IPS DF 6.9 (cell line): Measurements from ENCODE around the gene LENG9.
"Not testable (repeated sequence)": the region's sequence is repeated elsewhere in the genome, so short reads cannot be mapped to it uniquely, and the experiment has no call there.

ENCODE experiments used
- DNase-seq: peaks from one replicate; pipeline ENCODE4 v3.0.0-alpha.2; 2013; ENCODE audit warnings: low read depth, low spot score
- H3K27ac ChIP-seq: one replicate; pipeline ENCODE4 v1.5.1; 2013; ENCODE audit warnings: low read length, control low read depth
- H3K27me3 ChIP-seq: 2 replicates; pipeline ENCODE4 v1.6.1; 2013; ENCODE audit warnings: mild to moderate bottlenecking, low read length; ENCODE audit not compliant: control insufficient read depth, insufficient read depth
- H3K36me3 ChIP-seq: 2 replicates; pipeline ENCODE4 v1.6.1; 2013; ENCODE audit warnings: low read length; ENCODE audit not compliant: control insufficient read depth, insufficient read depth
- H3K4me1 ChIP-seq: 2 replicates; pipeline ENCODE4 v1.6.1; 2013; ENCODE audit warnings: low read length; ENCODE audit not compliant: control insufficient read depth, insufficient read depth
- H3K4me3 ChIP-seq: 2 replicates; pipeline ENCODE4 v1.5.1; 2013; ENCODE audit warnings: mild to moderate bottlenecking, low read length
- H3K9me3 ChIP-seq: 2 replicates; pipeline ENCODE4 v1.6.1; 2013; ENCODE audit warnings: low read length, inconsistent platforms; ENCODE audit not compliant: control insufficient read depth, insufficient read depth
- WGBS: extraction: QIAGEN DNeasy Blood & Tissue Kit; methylation state at CpG from one replicate; pipeline ENCODE4 v1.1.7; 2013; ENCODE audit warnings: mixed read lengths, missing lambda C conversion rate; ENCODE audit not compliant: insufficient read length, insufficient coverage; 5-methylcytosine and 5-hydroxymethylcytosine counted together

Gene LENG9

GRCh38 chr19:54451997-54452396 is 11.6 kb downstream of the LENG9 start:
- DNase-seq, result no peak
- no peaks in the 10 kb centered on the region for H3K27me3 ChIP-seq
- H3K36me3 ChIP-seq, result peaks cover 55% of the 10 kb centered on the region
- no peaks in the 10 kb centered on the region for H3K4me1 ChIP-seq
- WGBS, result no CpG with 5 or more reads among the region's 11 CpGs
- no peak overlapping the region for H3K4me3 ChIP-seq
- H3K9me3 ChIP-seq, result no peaks in the 10 kb centered on the region
- no peak overlapping the region for H3K27ac ChIP-seq

DNA sequence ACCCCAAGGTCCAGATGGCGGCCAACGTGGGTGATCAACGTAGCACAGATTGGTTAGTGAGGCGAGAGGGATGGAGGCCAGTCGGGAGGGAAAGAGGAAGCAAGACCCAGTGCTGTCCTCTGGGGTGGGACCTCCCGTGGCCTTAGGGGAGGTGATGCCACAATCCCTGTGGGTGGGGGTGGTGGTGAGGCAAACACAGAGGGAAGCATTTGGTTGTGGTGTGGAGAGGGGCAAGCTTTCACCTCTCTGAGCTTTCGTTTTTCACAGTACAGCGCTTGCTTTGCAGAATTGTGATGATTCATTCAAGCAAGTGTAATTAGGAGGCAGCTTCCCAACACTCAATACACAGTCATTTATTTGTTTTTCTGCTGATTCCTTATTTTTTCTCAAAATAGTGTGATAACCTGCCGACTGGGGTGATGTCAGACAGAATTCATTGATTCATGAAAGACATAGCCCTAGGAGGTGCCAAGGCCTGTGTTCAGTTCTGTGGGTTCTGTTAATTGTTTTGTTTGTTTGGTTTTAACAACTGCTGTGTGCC is 12.2 kb downstream of the LENG9 start:
- no peaks in the 10 kb centered on the region for H3K9me3 ChIP-seq
- no peak for DNase-seq
- H3K27me3 ChIP-seq, result no peaks in the 10 kb centered on the region
- no peak overlapping the region for H3K27ac ChIP-seq
- no peak overlapping the region for H3K4me3 ChIP-seq
- no CpG with 5 or more reads among the region's 9 CpGs for WGBS
- H3K4me1 ChIP-seq, result no peaks in the 10 kb centered on the region
- H3K36me3 ChIP-seq, result peaks cover 49% of the 10 kb centered on the region

DNA sequence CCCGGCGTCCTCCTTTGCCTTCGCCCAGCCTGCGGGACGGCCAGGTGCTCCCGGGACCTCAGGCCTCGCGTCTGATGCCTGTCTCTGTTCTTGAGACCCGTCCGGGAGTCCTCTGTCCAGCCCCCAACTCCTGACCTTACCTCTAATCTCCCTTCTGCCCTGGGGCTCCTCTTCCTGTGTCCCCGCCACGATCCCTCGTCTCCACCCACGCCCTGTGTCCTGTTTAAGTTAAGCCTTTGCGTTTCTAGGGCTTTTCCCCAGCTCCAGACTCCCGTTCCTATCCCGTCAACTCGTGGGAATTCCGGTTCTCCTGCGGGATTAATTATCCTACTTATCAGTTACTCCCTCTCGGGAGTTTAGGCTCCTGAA is 13.9 kb downstream of the LENG9 start:
- Histone ChIP-seq H3K4me1 (no peaks in the 10 kb centered on the region), H3K4me3 (peak overlapping the region; percentile 54), H3K27me3 (no peaks in the 10 kb centered on the region), H3K27ac (no peak overlapping the region), H3K36me3 (peaks cover 33% of the 10 kb centered on the region), H3K9me3 (no peaks in the 10 kb centered on the region)
- no peak for DNase-seq
- WGBS, result no CpG with 5 or more reads among the region's 21 CpGs

DNA sequence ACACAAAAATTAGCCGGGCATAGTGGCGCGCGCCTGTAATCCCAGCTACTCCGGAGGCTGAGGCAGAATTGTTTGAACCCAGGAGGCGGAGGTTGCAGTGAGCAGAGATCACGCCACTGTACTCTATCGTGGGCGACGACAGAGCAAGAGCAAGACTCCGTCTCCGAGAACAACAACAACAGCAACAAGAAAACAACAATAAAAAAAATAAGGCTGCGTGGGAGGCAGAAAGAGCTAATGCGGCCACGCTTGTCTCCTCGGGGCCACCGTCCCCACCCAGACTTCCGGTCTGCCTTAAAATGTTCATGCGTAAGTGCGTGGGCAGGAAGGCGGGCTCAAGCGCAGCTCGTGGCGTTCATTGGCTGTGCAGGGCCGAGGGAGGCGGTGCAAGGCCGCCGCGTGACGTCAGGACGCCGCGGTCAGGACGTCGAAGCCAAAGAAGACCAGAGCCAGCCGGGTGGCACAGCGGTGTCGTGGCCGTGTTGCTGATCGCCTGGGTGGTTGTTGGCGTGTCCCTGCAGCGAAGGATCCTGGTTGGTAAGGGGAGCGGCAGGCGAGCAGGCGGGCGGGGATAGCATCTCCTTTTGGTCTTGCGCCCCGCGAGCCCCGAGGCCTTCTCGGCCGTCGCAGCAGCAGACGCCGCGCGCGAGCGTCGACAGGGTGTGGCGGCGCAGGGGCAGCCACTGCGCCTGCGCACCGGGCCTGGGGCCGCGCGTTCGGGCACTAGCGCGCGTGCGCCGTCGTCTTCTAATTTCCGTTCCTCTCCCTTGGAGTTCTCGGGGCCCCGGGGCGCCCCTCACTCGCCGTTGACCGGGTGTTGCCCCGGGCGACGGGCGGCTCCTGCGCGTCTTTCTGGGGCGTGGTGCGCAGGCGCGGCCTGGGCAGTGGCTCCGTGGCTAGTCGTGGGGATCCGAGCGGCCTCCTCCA is 14.5 kb downstream of the LENG9 start, which contains the start of gene LENG8:
Gene LENG8, plus strand, starts transcription at position 426 of the 927 bp plus-strand sequence. CDS start 2,146 bp downstream, outside the sequence.
- no CpG with 5 or more reads among the region's 96 CpGs for whole genome bisulfite sequencing
- no peak within 1 kb of the TSS for H3K27ac ChIP-seq
- no peaks in the 10 kb centered on the region for H3K27me3 ChIP-seq
- H3K4me1 ChIP-seq, result no peaks in the 10 kb centered on the region
- peaks cover 28% of the 10 kb centered on the region for H3K36me3 ChIP-seq
- H3K4me3 ChIP-seq, result peak within 1 kb of the TSS; percentile 54
- no peaks in the 10 kb centered on the region for H3K9me3 ChIP-seq
- DNase-seq, result peak; percentile 94

DNA sequence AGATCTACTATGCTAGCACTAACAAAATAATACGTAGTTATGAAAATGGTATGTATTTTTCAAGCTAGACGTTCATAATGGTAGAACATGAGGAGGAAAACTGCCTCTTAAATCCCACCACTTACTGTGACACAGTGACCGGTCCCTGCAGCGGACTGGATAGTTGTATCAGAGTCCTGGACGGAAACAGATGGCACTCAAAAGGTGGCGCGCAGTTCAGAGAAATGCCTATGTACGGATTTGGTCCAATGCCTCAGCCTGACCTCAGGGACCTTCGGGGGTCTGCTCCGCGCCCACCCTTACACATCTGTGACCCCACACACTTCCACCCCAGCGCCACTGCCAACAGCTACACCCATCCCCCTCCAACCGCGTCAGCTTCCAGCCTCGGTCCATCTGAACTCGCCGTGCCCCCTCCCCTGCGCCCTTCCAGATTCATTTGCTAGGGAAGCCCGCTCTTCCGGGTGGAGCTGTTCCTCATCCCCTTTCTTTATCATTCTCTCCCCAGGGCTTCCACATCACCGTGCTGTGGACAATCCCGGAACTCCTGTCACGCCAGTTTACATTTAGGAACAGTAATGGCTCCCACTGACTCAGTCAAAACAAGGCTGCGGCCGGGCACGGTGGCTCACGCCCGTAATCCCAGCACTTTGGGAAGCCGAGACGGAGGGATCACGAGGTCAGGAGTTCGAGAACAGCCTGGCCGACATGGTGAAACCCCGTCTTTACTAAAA is 15.4 kb downstream of the LENG9 start:
- Histone ChIP-seq H3K36me3 (peaks cover 21% of the 10 kb centered on the region), H3K4me3 (peak overlapping the region; percentile 54), H3K9me3 (no peaks in the 10 kb centered on the region), H3K27me3 (no peaks in the 10 kb centered on the region), H3K4me1 (no peaks in the 10 kb centered on the region), H3K27ac (no peak overlapping the region)
- WGBS, result no CpG with 5 or more reads among the region's 34 CpGs
- DNase-seq, result no peak

DNA sequence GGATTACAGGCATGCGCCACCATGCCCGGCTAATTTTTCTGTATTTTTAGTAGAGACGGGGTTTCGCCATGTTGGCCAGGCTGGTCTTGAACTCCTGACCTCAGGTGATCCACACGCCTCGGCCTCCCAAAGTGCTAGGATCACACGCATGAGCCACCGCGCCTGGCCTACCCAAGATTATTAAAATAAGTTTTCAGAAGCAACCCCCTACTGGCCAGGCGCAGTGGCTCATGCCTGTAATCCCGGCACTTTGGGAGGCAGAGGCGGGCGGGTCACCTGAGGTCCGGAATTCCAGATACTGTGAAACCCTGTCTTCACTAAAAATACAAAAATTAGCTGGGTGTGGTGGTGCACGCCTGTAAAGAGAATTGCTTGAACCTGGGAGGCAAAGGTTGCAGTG is 17.2 kb downstream of the LENG9 start:
- H3K27ac ChIP-seq, H3K9me3 ChIP-seq, H3K4me1 ChIP-seq, DNase-seq, H3K4me3 ChIP-seq, H3K36me3 ChIP-seq, H3K27me3 ChIP-seq: not testable (repeated sequence)
- no CpG with 5 or more reads among the region's 15 CpGs for WGBS

- Histone ChIP-seq H3K27ac (no peak overlapping the region), H3K9me3 (no peaks in the 10 kb centered on the region), H3K36me3 (0 out of 2 replicates have a peak, but pooled peaks cover 3% of the 10 kb centered on the region), H3K4me1 (no peaks in the 10 kb centered on the region), H3K27me3 (no peaks in the 10 kb centered on the region), H3K4me3 (no peak overlapping the region)
- WGBS, result no CpG with 5 or more reads among the region's 7 CpGs
- DNase-seq, result no peak
These were observed 18.8 kb downstream of the LENG9 start for GRCh38 chr19:54444737-54445136.

DNA sequence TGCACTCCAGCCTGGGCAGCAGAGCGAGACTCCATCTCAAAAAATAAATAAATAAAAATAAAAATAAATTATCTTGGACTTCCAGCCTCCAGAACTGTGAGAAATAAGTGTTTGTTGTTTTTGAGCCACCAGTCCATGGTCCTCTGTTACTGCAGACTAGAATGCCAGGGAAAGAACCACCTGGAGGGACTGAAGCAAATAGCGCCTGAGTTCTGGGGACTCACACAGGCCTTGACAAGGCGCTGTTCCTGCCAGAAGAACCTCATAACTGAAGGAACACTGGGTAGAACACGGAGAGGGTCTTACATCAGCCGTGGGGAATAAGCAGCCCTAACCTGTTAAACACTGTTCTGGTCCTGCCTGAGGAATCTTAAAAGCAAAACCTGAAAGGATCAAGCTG is 22.9 kb downstream of the LENG9 start:
- DNase-seq, result no peak
- Histone ChIP-seq H3K27me3 (no peaks in the 10 kb centered on the region), H3K9me3 (no peaks in the 10 kb centered on the region), H3K4me3 (no peak overlapping the region), H3K27ac (no peak overlapping the region), H3K36me3 (0 out of 2 replicates have a peak, but pooled peaks cover 3% of the 10 kb centered on the region), H3K4me1 (peaks cover 7% of the 10 kb centered on the region)
- no CpG with 5 or more reads among the region's 5 CpGs for WGBS

DNA sequence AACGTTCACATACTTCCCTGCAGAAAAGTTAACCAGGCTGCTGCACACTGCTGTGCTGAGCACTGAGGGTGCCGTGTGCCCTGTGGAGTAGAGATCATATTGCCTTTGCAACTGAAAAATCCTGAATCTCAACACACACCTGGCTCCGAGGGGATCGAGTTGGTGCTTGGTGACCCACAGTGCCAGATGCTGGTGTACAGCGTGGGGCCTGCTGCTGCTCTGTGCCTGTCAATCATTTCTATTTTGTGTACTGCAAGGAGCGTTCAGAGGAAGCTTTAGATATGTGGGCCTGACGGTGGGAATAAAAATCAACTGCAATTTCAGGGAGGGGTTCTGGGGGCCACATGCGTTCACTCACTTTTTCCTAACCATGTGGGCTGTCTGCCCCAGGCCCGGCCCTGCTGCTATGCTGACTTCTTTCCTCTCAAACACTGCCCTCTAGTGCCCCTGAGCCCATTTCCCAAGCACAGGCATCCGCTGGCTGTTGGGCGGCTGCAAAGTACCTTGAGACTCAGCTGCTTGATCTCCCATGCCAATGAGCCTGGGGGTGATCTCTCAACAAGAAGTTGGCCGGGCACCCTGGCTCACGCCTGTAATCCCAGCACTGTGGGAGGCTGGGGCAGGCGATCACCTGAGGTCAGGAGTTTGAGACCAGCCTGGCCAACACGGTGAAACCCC is 24.3 kb downstream of the LENG9 start:
- H3K9me3 ChIP-seq, result no peaks in the 10 kb centered on the region
- H3K27me3 ChIP-seq, result no peaks in the 10 kb centered on the region
- no peak overlapping the region for H3K4me3 ChIP-seq
- H3K4me1 ChIP-seq, result peaks cover 13% of the 10 kb centered on the region
- no peak overlapping the region for H3K27ac ChIP-seq
- DNase-seq, result no peak
- no CpG with 5 or more reads among the region's 15 CpGs for WGBS
- H3K36me3 ChIP-seq, result no peaks in the 10 kb centered on the region

DNA sequence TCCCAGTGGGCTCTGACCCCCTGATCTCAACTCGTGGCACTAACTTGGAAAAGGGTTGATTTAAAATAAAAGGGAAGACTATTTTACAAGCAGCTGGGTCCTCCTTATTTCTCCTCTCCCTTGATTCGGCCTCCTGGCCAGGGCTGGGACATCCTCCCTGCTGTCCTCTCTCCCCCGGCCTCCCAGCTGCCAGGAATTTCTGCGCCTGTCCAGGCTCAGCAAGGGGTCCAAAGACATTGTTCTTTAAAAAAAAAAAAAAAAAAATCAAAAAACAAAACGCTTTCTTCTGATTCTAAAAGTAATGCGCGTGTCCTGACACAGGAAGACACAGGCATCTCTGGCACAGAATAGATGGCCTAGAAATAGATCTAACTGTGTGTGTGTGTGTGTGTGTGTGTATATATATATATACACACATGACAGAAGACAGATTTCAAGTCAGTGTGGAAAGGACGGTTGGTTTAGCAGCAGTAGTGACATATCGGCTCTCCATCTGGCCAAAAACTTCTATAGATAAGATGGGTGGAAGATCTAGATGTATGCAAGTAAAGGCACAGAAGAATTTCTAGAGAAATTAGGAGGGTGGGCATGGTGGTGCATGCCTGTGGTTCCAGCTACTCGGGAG is 26.8 kb downstream of the LENG9 start:
- WGBS, result no CpG with 5 or more reads among the region's 10 CpGs
- H3K4me1 ChIP-seq, result peaks cover 13% of the 10 kb centered on the region
- no peaks in the 10 kb centered on the region for H3K36me3 ChIP-seq
- no peak overlapping the region for H3K4me3 ChIP-seq
- no peak for DNase-seq
- no peak overlapping the region for H3K27ac ChIP-seq
- H3K27me3 ChIP-seq, result no peaks in the 10 kb centered on the region
- no peaks in the 10 kb centered on the region for H3K9me3 ChIP-seq
